Neural crest cell (in vitro differentiated cells): ENCODE results near the gene CD37. TPM values are rescaled to one million over a fixed set of nuclear protein-coding genes. Genes with fewer than 3 reads are reported as not detected.
A peak's percentile ranks its signal among the peaks of the same experiment; 100 is the strongest.

Experiments
- DNase-seq: peaks from one replicate; pipeline ENCODE4 v3.0.0; 2021; ENCODE audit warnings: low read depth, mixed read lengths, low spot score
- H3K27ac Mint-ChIP-seq: one replicate; pipeline ENCODE4 v1.8.0; 2021; ENCODE audit warnings: mild to moderate bottlenecking, mixed read lengths; ENCODE audit not compliant: unreplicated experiment
- H3K27me3 Mint-ChIP-seq: 2 replicates; pipeline ENCODE4 v1.8.0; 2021; ENCODE audit warnings: low read depth, mild to moderate bottlenecking, mixed read lengths
- H3K36me3 Mint-ChIP-seq: 2 replicates; pipeline ENCODE4 v1.8.0; 2021; ENCODE audit warnings: low read depth, mild to moderate bottlenecking, mixed read lengths
- H3K4me1 Mint-ChIP-seq: 2 replicates; pipeline ENCODE4 v1.8.0; 2021; ENCODE audit warnings: mixed read lengths
- H3K4me3 Mint-ChIP-seq: one replicate; pipeline ENCODE4 v1.8.0; 2021; ENCODE audit warnings: mild to moderate bottlenecking, mixed read lengths
- H3K9me3 Mint-ChIP-seq: 2 replicates; pipeline ENCODE4 v1.8.0; 2021; ENCODE audit warnings: mixed read lengths
- total RNA-seq: library from RNA; stranded (reverse); gene quantifications from 2 replicates; pipeline ENCODE4 v1.2.1, GENCODE V29; 2021
- TF ChIP-seq, protein P1 (sequence below): fragments of 200-600 bp; sonication (generic); conservative IDR thresholded peaks from 2 replicates; pipeline ENCODE4 v1.5.0; 2021; ENCODE audit warnings: antibody characterized with exemption, mild to moderate bottlenecking

Gene CD37
- total RNA-seq, 1 donor from 2014 or later = not detected

DNA sequence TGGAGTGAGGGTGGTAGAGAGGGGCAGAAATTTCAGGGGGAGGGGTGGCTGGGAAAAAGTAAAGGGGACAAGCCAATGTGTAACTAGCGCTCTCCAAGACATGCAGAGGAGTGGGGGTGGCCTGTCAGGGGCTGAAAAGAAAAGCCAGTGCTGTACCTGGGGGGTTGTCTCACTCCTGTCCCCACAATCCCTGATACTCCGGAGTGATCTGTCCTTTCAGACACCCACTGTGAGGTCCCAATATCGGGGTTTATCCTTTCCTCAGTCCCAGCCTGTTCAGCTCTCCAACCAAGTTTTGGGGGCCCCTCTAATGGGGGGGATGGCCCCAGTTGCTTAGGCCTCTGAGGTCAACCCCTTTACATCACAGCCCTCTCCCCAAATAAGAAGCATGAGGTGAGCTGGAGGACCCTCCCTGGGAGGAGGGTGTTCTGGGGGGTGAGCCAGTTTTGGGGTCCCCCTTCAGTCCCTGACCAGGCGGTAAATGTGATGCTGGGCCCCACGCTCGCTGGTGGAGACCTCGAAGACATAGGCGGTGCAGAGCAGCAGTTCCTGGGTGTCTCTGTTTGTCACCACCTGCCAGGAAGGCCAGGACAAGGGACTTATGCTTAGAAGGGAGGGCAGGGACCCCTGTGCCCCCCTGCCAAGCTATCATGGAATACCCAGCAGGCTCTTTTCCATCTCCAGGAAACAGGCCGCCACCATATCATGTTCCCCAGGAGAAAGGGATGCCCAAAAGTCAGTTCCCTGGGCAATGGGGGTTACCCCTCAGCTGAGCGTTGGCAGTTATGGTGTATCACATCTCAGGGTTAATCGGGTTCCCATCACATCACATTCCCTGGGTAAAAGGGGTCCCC is 5.9 kb downstream of the CD37 start:
- Mint-ChIP-seq H3K27ac (no peak overlapping the region), H3K9me3 (peaks cover 3% of the 10 kb centered on the region), H3K4me1 (peaks cover 42% of the 10 kb centered on the region), H3K36me3 (peaks cover 33% of the 10 kb centered on the region), H3K4me3 (no peak overlapping the region), H3K27me3 (peaks cover 20% of the 10 kb centered on the region)
- TF ChIP-seq, protein P1, sequence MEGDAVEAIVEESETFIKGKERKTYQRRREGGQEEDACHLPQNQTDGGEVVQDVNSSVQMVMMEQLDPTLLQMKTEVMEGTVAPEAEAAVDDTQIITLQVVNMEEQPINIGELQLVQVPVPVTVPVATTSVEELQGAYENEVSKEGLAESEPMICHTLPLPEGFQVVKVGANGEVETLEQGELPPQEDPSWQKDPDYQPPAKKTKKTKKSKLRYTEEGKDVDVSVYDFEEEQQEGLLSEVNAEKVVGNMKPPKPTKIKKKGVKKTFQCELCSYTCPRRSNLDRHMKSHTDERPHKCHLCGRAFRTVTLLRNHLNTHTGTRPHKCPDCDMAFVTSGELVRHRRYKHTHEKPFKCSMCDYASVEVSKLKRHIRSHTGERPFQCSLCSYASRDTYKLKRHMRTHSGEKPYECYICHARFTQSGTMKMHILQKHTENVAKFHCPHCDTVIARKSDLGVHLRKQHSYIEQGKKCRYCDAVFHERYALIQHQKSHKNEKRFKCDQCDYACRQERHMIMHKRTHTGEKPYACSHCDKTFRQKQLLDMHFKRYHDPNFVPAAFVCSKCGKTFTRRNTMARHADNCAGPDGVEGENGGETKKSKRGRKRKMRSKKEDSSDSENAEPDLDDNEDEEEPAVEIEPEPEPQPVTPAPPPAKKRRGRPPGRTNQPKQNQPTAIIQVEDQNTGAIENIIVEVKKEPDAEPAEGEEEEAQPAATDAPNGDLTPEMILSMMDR = no peak
- DNase-seq = no peak

DNA sequence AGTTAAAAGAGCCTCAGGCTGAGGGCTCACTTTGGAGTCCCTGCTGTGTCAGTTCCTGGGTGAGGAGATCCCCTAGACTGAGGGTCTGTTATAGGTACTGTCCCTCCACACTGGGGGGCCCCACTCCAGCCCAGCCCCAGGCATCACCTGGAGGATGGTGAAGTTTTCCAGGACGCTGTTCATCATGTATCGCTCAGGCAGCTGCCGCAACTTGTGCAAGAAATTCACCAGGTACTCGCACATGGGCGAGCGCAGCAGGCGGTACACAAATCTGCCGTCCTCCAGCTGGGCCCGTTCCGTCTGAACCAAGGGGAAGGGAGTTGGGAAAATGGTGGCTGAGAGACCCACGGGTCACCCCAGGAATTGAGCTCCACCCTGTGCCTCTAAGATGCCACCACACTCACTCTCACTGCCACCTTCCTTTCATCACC is 7.1 kb downstream of the CD37 start:
- Mint-ChIP-seq H3K4me1 (peaks cover 37% of the 10 kb centered on the region), H3K36me3 (peaks cover 36% of the 10 kb centered on the region), H3K27me3 (peaks cover 17% of the 10 kb centered on the region), H3K4me3 (no peak overlapping the region), H3K9me3 (peaks cover 3% of the 10 kb centered on the region), H3K27ac (no peak overlapping the region)
- DNase-seq = no peak
- TF ChIP-seq, protein P1 = no peak

DNA sequence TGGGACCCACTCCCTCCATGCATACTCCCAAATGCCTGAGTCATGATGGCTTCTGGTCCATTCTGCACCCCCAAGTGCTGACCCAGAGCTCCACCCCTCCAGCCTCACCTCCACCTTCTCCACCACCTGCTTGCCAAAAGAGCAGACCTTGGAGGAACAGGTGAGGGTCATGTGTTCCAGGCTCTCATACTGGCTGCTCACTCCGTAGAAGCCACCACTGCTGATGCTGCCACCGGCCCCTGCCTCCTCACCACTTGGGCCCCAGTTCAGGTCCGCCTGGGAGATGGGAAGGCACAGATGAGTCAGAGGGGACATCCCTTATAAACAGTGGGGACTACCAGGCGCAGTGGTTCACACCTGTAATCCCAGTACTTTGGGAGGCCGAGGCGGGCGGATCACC is 7.9 kb downstream of the CD37 start:
- peaks cover 39% of the 10 kb centered on the region for H3K36me3 Mint-ChIP-seq
- peak overlapping the region; percentile 27 for H3K27ac Mint-ChIP-seq
- TF ChIP-seq, protein P1 = no peak
- peaks cover 39% of the 10 kb centered on the region for H3K4me1 Mint-ChIP-seq
- DNase-seq = no peak
- peaks cover 3% of the 10 kb centered on the region for H3K9me3 Mint-ChIP-seq
- H3K4me3 Mint-ChIP-seq = peak overlapping the region; percentile 2
- H3K27me3 Mint-ChIP-seq = peaks cover 14% of the 10 kb centered on the region

DNA sequence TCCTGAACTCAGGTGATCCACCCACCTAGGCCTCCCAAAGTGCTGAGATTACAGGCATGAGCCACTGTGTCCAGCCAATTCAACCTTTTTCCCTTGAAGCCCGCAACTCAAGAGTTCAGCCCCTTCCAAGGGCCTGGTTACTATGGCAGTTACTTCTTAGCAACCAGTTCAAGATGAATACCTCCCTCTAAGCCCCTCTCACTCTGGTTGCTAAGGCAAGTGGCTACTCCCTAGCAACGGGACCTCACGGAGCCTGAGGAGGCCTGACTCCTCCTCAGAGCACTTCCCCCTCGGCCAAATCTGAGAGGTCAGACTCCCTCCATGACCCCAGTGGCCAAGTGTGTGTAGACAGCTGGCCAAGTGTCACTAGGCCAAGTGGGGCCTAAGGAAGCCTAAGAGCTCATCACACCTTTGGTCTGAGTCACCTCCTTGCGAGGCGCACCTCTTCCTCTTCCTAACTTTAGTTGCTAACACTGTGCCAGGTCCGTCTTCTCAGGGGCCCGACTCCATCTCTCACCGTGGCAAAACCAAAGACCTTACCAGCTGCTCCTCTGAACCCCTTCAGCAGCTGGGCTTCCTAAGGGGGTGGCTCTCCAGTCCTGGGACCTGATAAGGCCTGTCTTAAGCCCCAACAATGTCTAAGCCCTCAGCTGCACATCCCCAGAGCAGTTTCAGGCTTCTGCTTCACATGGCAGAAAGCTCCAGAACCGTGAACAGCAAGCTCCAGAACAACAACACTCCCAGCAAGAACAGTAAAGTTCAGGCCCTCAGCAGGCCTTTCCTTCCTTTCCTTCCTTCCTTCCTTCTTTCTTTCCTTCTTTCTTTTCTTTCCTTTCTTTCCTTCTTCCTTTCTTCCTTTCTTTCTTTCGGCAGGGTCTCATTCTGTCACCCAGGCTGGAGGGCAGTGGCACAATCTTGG is 9.6 kb downstream of the CD37 start:
- TF ChIP-seq, protein P1 = no peak
- Mint-ChIP-seq H3K36me3 (peaks cover 47% of the 10 kb centered on the region), H3K27ac (no peak overlapping the region), H3K9me3 (peaks cover 3% of the 10 kb centered on the region), H3K4me1 (peaks cover 32% of the 10 kb centered on the region), H3K27me3 (peaks cover 4% of the 10 kb centered on the region), H3K4me3 (peak overlapping the region; percentile 49)
- DNase-seq = no peak

DNA sequence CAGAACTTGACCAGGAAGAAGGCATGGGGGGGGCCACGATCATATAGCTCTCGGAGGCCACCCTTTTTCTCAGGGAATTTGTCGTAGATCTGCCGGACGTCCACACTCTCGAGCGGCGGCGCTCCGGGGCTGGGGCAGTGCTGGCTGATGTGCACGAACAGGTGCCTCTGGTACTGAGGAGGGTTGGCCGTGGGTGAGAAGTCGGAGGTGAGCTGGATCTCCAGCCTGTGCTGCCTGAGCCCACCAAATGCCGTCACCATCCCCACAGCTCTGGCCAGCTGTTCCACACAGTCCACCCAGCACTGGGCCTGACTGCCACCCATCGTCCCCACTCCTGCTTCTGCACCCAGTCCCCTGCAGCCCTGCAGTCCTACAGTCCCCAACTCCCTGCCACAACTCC is 12.0 kb downstream of the CD37 start:
- H3K4me1 Mint-ChIP-seq = peaks cover 26% of the 10 kb centered on the region
- no peaks in the 10 kb centered on the region for H3K9me3 Mint-ChIP-seq
- peaks cover 47% of the 10 kb centered on the region for H3K36me3 Mint-ChIP-seq

More for the DNA sequence above, 12.0 kb downstream of the CD37 start:
- DNase-seq = no peak
- Mint-ChIP-seq H3K27me3 (peaks cover 4% of the 10 kb centered on the region), H3K27ac (no peak overlapping the region), H3K4me3 (no peak overlapping the region)
- TF ChIP-seq, protein P1 = no peak
